Measurements from ENCODE around the gene SNRNP200. TPM values are rescaled to one million over a fixed set of nuclear protein-coding genes. Genes with fewer than 3 reads are reported as not detected.

SNRNP200 gene
- total RNA-seq, 2 experiments from 2014 or later: 175 to 178 TPM

- intact Hi-C loops (cut with micrococcal nuclease): loop anchor here (10.0 kb wide), 2 partner anchors 182 to 208 kb away; partner anchors contain the start of genes ARID5A and DUSP2
- Mint-ChIP-seq H3K9me3 (no peaks in the 10 kb centered on the region), H3K27ac (no peak overlapping the region), H3K27me3 (no peaks in the 10 kb centered on the region), H3K36me3 (ENCODE audit: low read depth) (peaks cover 44% of the 10 kb centered on the region), H3K4me1 (ENCODE audit: low read depth) (peaks cover 43% of the 10 kb centered on the region), H3K4me3 (peak overlapping the region; percentile 90)
- CTCF ChIA-PET: interaction anchor here (1.5 kb wide), 1 partner anchor 23 kb away, joined by 3 read pairs; no protein-coding TSS in a partner anchor
- POLR2A ChIA-PET: interaction anchor here (1.0 to 12.3 kb wide), 3 partner anchors 7 to 60 kb away, joined by 4 to 119 read pairs (median 112); partner anchors contain the start of genes NCAPH and SNRNP200
- ATAC-seq: no peak
- DNase-seq: no peak
- no peak for TF ChIP-seq CTCF (IDR thresholded peaks at IDR 0.05)
Observed at GRCh38 chr2:96326990-96327820, 21.9 kb upstream of the SNRNP200 start.

- peaks cover 44% of the 10 kb centered on the region for H3K36me3 Mint-ChIP-seq (ENCODE audit: low read depth)
- DNase-seq (no peak), ATAC-seq (no peak)
- intact Hi-C loops (cut with micrococcal nuclease): loop anchor here (10.0 kb wide), 2 partner anchors 182 to 208 kb away; partner anchors contain the start of genes ARID5A and DUSP2
- H3K4me1 Mint-ChIP-seq (ENCODE audit: low read depth): peaks cover 45% of the 10 kb centered on the region
- no peaks in the 10 kb centered on the region for H3K9me3 Mint-ChIP-seq
- no peak overlapping the region for H3K27ac Mint-ChIP-seq
- CTCF ChIA-PET: interaction anchor here (1.5 kb wide), 1 partner anchor 22 kb away, joined by 3 read pairs; no protein-coding TSS in a partner anchor
- peak overlapping the region; percentile 90 for H3K4me3 Mint-ChIP-seq
- no peaks in the 10 kb centered on the region for H3K27me3 Mint-ChIP-seq
- no peak for TF ChIP-seq CTCF (IDR thresholded peaks at IDR 0.05)
- POLR2A ChIA-PET: interaction anchor here (0.9 to 12.3 kb wide), 9 partner anchors 8 to 311 kb away, joined by 3 to 119 read pairs (median 3); partner anchors contain the start of genes KANSL3, NCAPH and SNRNP200
Observed at GRCh38 chr2:96326564-96326963, 21.2 kb upstream of the SNRNP200 start.

GRCh38 chr2:96325884-96326255 is 20.5 kb upstream of the SNRNP200 start:
- ATAC-seq (peak; percentile 51), DNase-seq (peak; percentile 63)
- Mint-ChIP-seq H3K36me3 (ENCODE audit: low read depth) (peaks cover 43% of the 10 kb centered on the region), H3K4me1 (ENCODE audit: low read depth) (peaks cover 43% of the 10 kb centered on the region), H3K27ac (peak overlapping the region; percentile 89), H3K27me3 (no peaks in the 10 kb centered on the region), H3K4me3 (peak overlapping the region; percentile 90), H3K9me3 (no peaks in the 10 kb centered on the region)
- ChIA-PET POLR2A (interaction anchor here (0.9 to 12.3 kb wide), 12 partner anchors 8 to 312 kb away, joined by 3 to 119 read pairs (median 4); partner anchors contain the start of genes KANSL3, NCAPH and SNRNP200), CTCF (interaction anchor here (0.8 to 1.2 kb wide), 2 partner anchors 9 to 170 kb away, joined by 3 to 12 read pairs; partner anchors contain the start of gene NCAPH)
- no peak for TF ChIP-seq CTCF (IDR thresholded peaks at IDR 0.05)
- intact Hi-C loops (cut with micrococcal nuclease): loop anchor here (10.0 kb wide), 2 partner anchors 181 to 209 kb away; partner anchors contain the start of genes ARID5A and DUSP2

- no peak for TF ChIP-seq CTCF (IDR thresholded peaks at IDR 0.05)
- ChIA-PET POLR2A (interaction anchor here (0.6 to 12.3 kb wide), 14 partner anchors 8 to 313 kb away, joined by 3 to 119 read pairs (median 3); partner anchors contain the start of genes ARID5A, KANSL3, NCAPH and SNRNP200), CTCF (interaction anchor here (0.8 to 1.6 kb wide), 5 partner anchors 10 to 185 kb away, joined by 3 to 12 read pairs (median 5); partner anchors contain the start of gene NCAPH)
- no peaks in the 10 kb centered on the region for H3K9me3 Mint-ChIP-seq
- H3K36me3 Mint-ChIP-seq (ENCODE audit: low read depth): peaks cover 43% of the 10 kb centered on the region
- H3K4me1 Mint-ChIP-seq (ENCODE audit: low read depth): peaks cover 48% of the 10 kb centered on the region
- H3K4me3 Mint-ChIP-seq: peak within 1 kb of the TSS; percentile 90
- peak; percentile 55 for DNase-seq
- intact Hi-C loops (cut with micrococcal nuclease): loop anchor here (10.0 kb wide), 2 partner anchors 180 to 210 kb away; partner anchors contain the start of genes ARID5A and DUSP2
- peak; percentile 17 for ATAC-seq
- H3K27me3 Mint-ChIP-seq: no peaks in the 10 kb centered on the region
- H3K27ac Mint-ChIP-seq: peak within 1 kb of the TSS; percentile 96
Observed at GRCh38 chr2:96325041-96325883, 19.9 kb upstream of the SNRNP200 start, which contains the start of gene ITPRIPL1. Gene ITPRIPL1 (plus strand): TSS chr2:96325317. CDS start chr2:96325840, 523 bp downstream.
